ENCODE data around the gene ACSS1.

The ACSS1 gene

DNA sequence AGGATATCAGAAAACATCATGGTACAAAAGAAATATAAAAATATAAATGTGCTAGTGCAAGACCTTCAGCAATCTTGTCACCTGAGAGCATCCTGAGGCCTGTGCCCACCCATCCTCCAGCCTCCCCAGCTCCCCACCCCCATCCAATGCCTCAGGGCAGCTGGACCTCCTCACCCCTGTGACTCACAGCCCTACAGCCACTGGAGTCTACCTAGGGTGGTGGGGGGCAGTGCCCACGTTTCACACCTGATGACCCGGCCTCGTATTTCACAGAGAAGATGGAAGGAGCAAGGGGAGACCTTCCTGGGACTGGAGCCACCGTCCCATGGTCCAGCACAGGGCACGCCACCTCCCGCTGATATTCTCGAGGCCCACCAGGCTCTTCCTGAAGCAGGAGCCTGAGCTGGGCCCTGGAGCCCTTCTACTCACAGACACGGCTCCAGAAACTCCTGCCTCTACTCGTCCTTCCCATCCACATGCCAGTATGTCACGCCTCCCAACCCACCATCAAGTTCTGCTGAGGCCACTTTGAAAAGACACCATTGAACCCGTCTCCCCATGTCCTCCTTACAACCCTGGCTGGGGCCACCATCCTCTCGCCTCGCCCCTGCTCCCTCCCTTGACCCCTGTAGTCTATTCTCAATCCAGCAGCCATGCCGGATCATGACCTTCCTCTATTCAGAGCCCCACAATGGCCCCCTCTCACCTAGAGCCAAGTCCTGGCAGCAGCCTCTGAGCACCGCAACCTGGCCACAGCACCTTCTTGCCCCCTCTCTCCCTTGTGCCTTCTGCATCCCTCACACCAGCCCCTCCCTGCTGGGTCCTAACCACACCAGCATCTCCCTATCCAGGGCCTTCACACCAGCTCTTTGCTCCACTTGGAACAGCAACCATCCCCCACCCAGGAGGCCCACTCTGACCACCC, 78.6 kb downstream of the ACSS1 start:
- Histone ChIP-seq H4K5ac (ENCODE audit: low read length) (no peak overlapping the region), H4K8ac (ENCODE audit: low read depth, low read length) (no peak overlapping the region), H3K4ac (ENCODE audit: low read depth, low read length) (no peak overlapping the region), H3K4me3 (ENCODE audit: low read length) (no peak overlapping the region), H3K4me2 (ENCODE audit: low read length) (no peak overlapping the region), H3K36me3 (ENCODE audit: control insufficient read depth, insufficient read depth, low read length) (peaks cover 2% of the 10 kb centered on the region), H3K56ac (ENCODE audit: low read length) (no peak overlapping the region), H3K23ac (ENCODE audit: low read length) (no peak overlapping the region), H3K27me3 (ENCODE audit: insufficient read depth, low read length, poor library complexity) (no peaks in the 10 kb centered on the region), H2BK15ac (replicated peaks; ENCODE audit: low read depth) (no peak overlapping the region), H3K9ac (ENCODE audit: low read length) (no peak overlapping the region), H3K18ac (ENCODE audit: low read length) (no peak overlapping the region), H2BK120ac (ENCODE audit: low read depth, low read length) (no peak overlapping the region), H3K79me2 (ENCODE audit: control insufficient read depth, insufficient read depth, low read length) (no peaks in the 10 kb centered on the region), H3K27ac (ENCODE audit: low read depth, low read length) (no peak overlapping the region), H2AK5ac (ENCODE audit: low read length) (no peak overlapping the region), H3K79me1 (ENCODE audit: low read length) (peaks cover 6% of the 10 kb centered on the region), H2BK5ac (ENCODE audit: low read length) (no peak overlapping the region), H3K4me1 (ENCODE audit: control insufficient read depth, low read depth, low read length) (no peaks in the 10 kb centered on the region)
- no CpG with 5 or more reads among the region's 15 CpGs for WGBS (ENCODE audit: extremely low coverage, insufficient coverage, low lambda C conversion rate)
- no peak for DNase-seq

DNA sequence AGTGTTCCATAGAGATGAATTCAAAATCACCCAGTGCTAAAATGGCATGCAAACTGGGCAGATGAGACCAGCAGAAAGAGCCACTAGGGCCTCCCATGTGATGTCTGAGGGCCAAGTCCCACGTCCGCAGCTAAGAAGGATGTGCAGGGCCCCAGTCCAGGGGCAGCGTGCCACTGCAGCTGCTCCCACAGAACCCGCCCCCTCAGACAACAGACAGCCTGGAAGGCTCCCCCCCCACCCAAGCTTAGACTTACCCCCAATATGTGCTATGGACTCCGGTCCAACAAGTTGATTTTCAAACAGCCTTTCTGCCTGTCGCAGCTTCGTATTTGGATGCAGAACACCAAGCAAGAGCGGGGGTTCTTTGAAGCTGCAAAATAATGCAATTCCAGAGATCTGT, 79.4 kb downstream of the ACSS1 start:
- Histone ChIP-seq H3K18ac (ENCODE audit: low read length) (no peak overlapping the region), H2BK15ac (replicated peaks; ENCODE audit: low read depth) (no peak overlapping the region), H3K27me3 (ENCODE audit: insufficient read depth, low read length, poor library complexity) (no peaks in the 10 kb centered on the region), H3K4me3 (ENCODE audit: low read length) (no peak overlapping the region), H3K36me3 (ENCODE audit: control insufficient read depth, insufficient read depth, low read length) (peaks cover 2% of the 10 kb centered on the region), H2AK5ac (ENCODE audit: low read length) (no peak overlapping the region), H3K4me2 (ENCODE audit: low read length) (no peak overlapping the region), H3K56ac (ENCODE audit: low read length) (no peak overlapping the region), H2BK5ac (ENCODE audit: low read length) (no peak overlapping the region), H2BK120ac (ENCODE audit: low read depth, low read length) (no peak overlapping the region), H3K79me1 (ENCODE audit: low read length) (peaks cover 6% of the 10 kb centered on the region), H3K4me1 (ENCODE audit: control insufficient read depth, low read depth, low read length) (no peaks in the 10 kb centered on the region), H3K79me2 (ENCODE audit: control insufficient read depth, insufficient read depth, low read length) (no peaks in the 10 kb centered on the region), H4K5ac (ENCODE audit: low read length) (no peak overlapping the region), H3K4ac (ENCODE audit: low read depth, low read length) (no peak overlapping the region), H3K9ac (ENCODE audit: low read length) (no peak overlapping the region), H4K8ac (ENCODE audit: low read depth, low read length) (no peak overlapping the region), H3K27ac (ENCODE audit: low read depth, low read length) (no peak overlapping the region), H3K23ac (ENCODE audit: low read length) (no peak overlapping the region)
- DNase-seq, result no peak
- no CpG with 5 or more reads among the region's 8 CpGs for WGBS (ENCODE audit: extremely low coverage, insufficient coverage, low lambda C conversion rate)

DNA sequence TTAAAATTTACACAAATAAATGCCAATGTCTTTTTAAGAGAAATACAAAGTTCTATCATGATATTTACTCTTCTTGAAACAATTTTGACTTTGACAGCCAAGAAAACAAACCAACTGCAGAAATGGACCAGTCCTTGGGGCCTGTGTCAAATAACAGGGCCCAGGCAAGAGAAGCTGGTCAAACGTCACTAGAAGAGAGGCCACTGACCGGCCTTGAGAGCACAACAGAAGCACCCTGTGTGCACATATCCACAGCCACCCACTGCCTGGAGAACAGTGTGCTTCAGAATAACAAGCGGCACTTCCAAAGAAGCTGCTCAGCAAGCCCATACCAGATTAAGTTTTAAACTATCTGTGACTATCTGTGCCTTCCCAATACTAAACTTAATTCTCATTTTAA, 80.1 kb downstream of the ACSS1 start:
- no peak overlapping the region for H3K27ac ChIP-seq (ENCODE audit: low read depth, low read length)
- H2BK5ac ChIP-seq (ENCODE audit: low read length), result no peak overlapping the region
- H3K4me1 ChIP-seq (ENCODE audit: control insufficient read depth, low read depth, low read length), result no peaks in the 10 kb centered on the region
- no peak overlapping the region for H3K23ac ChIP-seq (ENCODE audit: low read length)
- H3K4me2 ChIP-seq (ENCODE audit: low read length), result no peak overlapping the region
- H3K4me3 ChIP-seq (ENCODE audit: low read length), result no peak overlapping the region
- no peak overlapping the region for H2AK5ac ChIP-seq (ENCODE audit: low read length)
- H3K56ac ChIP-seq (ENCODE audit: low read length), result no peak overlapping the region
- H3K4ac ChIP-seq (ENCODE audit: low read depth, low read length), result no peak overlapping the region
- H3K18ac ChIP-seq (ENCODE audit: low read length), result no peak overlapping the region
- H2BK120ac ChIP-seq (ENCODE audit: low read depth, low read length), result no peak overlapping the region
- H3K79me1 ChIP-seq (ENCODE audit: low read length), result peaks cover 6% of the 10 kb centered on the region
- no peak overlapping the region for H4K5ac ChIP-seq (ENCODE audit: low read length)
- no peak overlapping the region for H3K9ac ChIP-seq (ENCODE audit: low read length)
- H3K27me3 ChIP-seq (ENCODE audit: insufficient read depth, low read length, poor library complexity), result no peaks in the 10 kb centered on the region
- DNase-seq, result no peak
- H2BK15ac ChIP-seq (replicated peaks; ENCODE audit: low read depth), result no peak overlapping the region
- WGBS (ENCODE audit: extremely low coverage, insufficient coverage, low lambda C conversion rate), result no CpG with 5 or more reads among the region's 3 CpGs
- peaks cover 2% of the 10 kb centered on the region for H3K36me3 ChIP-seq (ENCODE audit: control insufficient read depth, insufficient read depth, low read length)
- no peak overlapping the region for H4K8ac ChIP-seq (ENCODE audit: low read depth, low read length)
- H3K79me2 ChIP-seq (ENCODE audit: control insufficient read depth, insufficient read depth, low read length), result no peaks in the 10 kb centered on the region

DNA sequence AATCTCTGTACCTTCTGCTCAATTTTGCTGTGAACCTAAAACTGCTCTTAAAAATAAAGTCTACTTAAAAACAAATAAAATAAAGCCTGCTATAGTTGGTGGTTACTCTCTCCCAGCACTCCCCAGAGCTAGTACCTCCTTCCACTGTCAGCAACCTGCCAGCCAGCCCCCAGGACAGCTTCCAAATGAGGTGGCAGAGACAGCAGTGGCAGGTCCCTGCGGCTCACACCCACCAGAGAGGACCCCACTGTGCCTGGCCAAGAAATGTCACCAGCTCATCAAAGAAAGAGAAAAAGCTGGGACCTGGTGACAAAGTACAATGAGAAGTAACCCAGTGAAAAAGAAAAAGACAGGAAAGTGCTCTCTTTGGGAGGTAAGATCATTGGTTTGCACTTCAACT, 80.6 kb downstream of the ACSS1 start:
- no peak overlapping the region for H3K56ac ChIP-seq (ENCODE audit: low read length)
- H2AK5ac ChIP-seq (ENCODE audit: low read length), result no peak overlapping the region
- no peak overlapping the region for H3K23ac ChIP-seq (ENCODE audit: low read length)
- DNase-seq, result no peak
- peaks cover 5% of the 10 kb centered on the region for H3K36me3 ChIP-seq (ENCODE audit: control insufficient read depth, insufficient read depth, low read length)
- H3K79me1 ChIP-seq (ENCODE audit: low read length), result peaks cover 4% of the 10 kb centered on the region
- no peak overlapping the region for H3K9ac ChIP-seq (ENCODE audit: low read length)
- H3K4ac ChIP-seq (ENCODE audit: low read depth, low read length), result no peak overlapping the region
- H3K4me2 ChIP-seq (ENCODE audit: low read length), result no peak overlapping the region
- no peak overlapping the region for H2BK15ac ChIP-seq (replicated peaks; ENCODE audit: low read depth)
- no peaks in the 10 kb centered on the region for H3K4me1 ChIP-seq (ENCODE audit: control insufficient read depth, low read depth, low read length)
- no peak overlapping the region for H3K4me3 ChIP-seq (ENCODE audit: low read length)
- H3K79me2 ChIP-seq (ENCODE audit: control insufficient read depth, insufficient read depth, low read length), result no peaks in the 10 kb centered on the region
- no peak overlapping the region for H3K18ac ChIP-seq (ENCODE audit: low read length)
- H4K5ac ChIP-seq (ENCODE audit: low read length), result no peak overlapping the region
- H3K27ac ChIP-seq (ENCODE audit: low read depth, low read length), result no peak overlapping the region
- no peaks in the 10 kb centered on the region for H3K27me3 ChIP-seq (ENCODE audit: insufficient read depth, low read length, poor library complexity)
- no peak overlapping the region for H2BK120ac ChIP-seq (ENCODE audit: low read depth, low read length)
- no peak overlapping the region for H4K8ac ChIP-seq (ENCODE audit: low read depth, low read length)
- no peak overlapping the region for H2BK5ac ChIP-seq (ENCODE audit: low read length)
- no CpG with 5 or more reads among the region's 1 CpG for WGBS (ENCODE audit: extremely low coverage, insufficient coverage, low lambda C conversion rate)

DNA sequence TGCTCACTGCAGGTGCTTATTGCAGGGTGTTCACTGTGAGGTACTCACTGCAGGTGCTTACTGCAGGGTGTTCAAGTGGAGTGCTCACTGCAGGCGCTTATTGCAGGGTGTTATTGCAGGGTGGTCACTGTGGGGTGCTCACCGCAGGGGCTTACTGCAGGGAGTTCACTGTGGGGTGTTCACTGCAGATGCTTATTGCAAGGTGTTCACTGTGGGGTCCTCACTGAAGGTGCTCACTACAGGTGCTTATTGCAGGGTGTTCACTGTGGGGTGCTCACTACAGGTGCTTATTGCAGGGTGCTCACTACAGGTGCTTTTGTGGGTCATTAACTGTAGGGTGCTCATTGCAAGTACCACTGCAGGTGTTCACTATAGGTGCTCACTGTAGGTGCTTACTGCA, 85.6 kb downstream of the ACSS1 start:
- DNase-seq, result no peak
- Histone ChIP-seq H3K9ac (ENCODE audit: low read length) (no peak overlapping the region), H3K27ac (ENCODE audit: low read depth, low read length) (no peak overlapping the region), H3K4me1 (ENCODE audit: control insufficient read depth, low read depth, low read length) (no peaks in the 10 kb centered on the region), H2BK5ac (ENCODE audit: low read length) (no peak overlapping the region), H3K4me2 (ENCODE audit: low read length) (no peak overlapping the region), H3K23ac (ENCODE audit: low read length) (no peak overlapping the region), H3K79me2 (ENCODE audit: control insufficient read depth, insufficient read depth, low read length) (no peaks in the 10 kb centered on the region), H3K4me3 (ENCODE audit: low read length) (no peak overlapping the region), H4K5ac (ENCODE audit: low read length) (no peak overlapping the region), H4K8ac (ENCODE audit: low read depth, low read length) (no peak overlapping the region), H2BK15ac (replicated peaks; ENCODE audit: low read depth) (no peak overlapping the region), H3K56ac (ENCODE audit: low read length) (no peak overlapping the region), H2BK120ac (ENCODE audit: low read depth, low read length) (no peak overlapping the region), H2AK5ac (ENCODE audit: low read length) (no peak overlapping the region), H3K27me3 (ENCODE audit: insufficient read depth, low read length, poor library complexity) (no peaks in the 10 kb centered on the region), H3K18ac (ENCODE audit: low read length) (no peak overlapping the region), H3K79me1 (ENCODE audit: low read length) (no peaks in the 10 kb centered on the region), H3K36me3 (ENCODE audit: control insufficient read depth, insufficient read depth, low read length) (peaks cover 5% of the 10 kb centered on the region), H3K4ac (ENCODE audit: low read depth, low read length) (no peak overlapping the region)
- no CpG with 5 or more reads among the region's 2 CpGs for WGBS (ENCODE audit: extremely low coverage, insufficient coverage, low lambda C conversion rate)

Data from mesendoderm (in vitro differentiated cells).